ENCODE results near the gene ETAA1.

Gene ETAA1

DNA sequence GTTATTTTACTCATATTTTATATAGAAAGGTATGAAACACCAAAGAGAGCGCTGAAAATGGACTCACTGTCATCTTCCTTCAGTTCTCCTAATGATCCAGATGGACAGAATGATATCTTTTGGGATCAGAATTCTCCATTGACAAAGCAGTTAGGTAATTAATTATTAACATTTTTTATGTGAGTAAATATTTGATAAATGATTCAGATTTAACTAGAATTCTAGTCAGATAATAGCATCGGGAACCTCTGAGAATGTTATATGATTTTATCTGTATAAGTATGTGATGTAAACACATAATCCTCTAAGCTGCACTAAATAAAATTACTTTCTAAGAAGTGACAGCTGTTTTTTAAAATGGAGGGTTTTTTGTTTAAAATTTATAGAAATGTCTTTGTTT lies 2.0 kb downstream of the ETAA1 start:
- TF ChIP-seq, protein P1, sequence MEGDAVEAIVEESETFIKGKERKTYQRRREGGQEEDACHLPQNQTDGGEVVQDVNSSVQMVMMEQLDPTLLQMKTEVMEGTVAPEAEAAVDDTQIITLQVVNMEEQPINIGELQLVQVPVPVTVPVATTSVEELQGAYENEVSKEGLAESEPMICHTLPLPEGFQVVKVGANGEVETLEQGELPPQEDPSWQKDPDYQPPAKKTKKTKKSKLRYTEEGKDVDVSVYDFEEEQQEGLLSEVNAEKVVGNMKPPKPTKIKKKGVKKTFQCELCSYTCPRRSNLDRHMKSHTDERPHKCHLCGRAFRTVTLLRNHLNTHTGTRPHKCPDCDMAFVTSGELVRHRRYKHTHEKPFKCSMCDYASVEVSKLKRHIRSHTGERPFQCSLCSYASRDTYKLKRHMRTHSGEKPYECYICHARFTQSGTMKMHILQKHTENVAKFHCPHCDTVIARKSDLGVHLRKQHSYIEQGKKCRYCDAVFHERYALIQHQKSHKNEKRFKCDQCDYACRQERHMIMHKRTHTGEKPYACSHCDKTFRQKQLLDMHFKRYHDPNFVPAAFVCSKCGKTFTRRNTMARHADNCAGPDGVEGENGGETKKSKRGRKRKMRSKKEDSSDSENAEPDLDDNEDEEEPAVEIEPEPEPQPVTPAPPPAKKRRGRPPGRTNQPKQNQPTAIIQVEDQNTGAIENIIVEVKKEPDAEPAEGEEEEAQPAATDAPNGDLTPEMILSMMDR (IDR thresholded peaks at IDR 0.05; ENCODE audit: extremely low read depth, insufficient read depth, missing control alignments) = no peak
- no peak for DNase-seq (ENCODE audit: low spot score)

DNA sequence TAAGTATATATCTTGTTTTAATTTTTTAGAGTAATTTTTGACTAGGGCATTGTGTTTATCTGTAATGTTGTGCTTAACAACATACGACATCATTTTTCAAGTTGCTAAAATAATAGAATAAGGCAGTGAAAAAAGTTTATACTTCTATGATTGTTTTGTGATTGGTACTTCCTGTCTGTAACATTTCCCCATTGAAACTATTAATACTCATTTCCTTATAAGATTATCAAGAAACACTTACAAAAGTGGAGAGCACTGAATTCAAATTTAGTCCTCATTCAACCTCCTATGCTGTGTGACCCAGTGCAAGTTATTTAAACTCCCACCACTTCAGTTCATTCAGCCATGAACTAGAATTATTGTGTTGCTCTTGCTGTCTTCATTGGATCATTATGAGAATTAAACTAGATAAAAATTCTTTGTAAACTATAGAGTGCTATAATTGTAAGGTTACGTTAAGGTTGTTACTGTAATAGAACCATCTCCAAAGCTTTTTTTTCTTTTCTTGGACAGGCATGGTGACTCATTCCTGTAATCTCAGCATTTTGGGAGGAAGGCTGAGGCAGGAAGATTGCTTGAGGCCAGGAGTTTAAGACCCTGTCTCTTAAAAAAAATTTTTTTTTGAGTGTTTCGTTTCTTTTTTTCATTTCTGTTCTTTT lies 2.8 kb downstream of the ETAA1 start:
- TF ChIP-seq, protein P1 (IDR thresholded peaks at IDR 0.05; ENCODE audit: extremely low read depth, insufficient read depth, missing control alignments) = no peak
- no peak for DNase-seq (ENCODE audit: low spot score)
- in situ Hi-C loops (cut with MboI; ENCODE audit: low pct_unique_long_range_greater_than_20kb, low sequenced_read_pairs, unreplicated experiment) = no loop called here

More for the DNA sequence above, 2.0 kb downstream of the ETAA1 start:
- in situ Hi-C loops (cut with MboI; ENCODE audit: low pct_unique_long_range_greater_than_20kb, low sequenced_read_pairs, unreplicated experiment) = no loop called here

DNA sequence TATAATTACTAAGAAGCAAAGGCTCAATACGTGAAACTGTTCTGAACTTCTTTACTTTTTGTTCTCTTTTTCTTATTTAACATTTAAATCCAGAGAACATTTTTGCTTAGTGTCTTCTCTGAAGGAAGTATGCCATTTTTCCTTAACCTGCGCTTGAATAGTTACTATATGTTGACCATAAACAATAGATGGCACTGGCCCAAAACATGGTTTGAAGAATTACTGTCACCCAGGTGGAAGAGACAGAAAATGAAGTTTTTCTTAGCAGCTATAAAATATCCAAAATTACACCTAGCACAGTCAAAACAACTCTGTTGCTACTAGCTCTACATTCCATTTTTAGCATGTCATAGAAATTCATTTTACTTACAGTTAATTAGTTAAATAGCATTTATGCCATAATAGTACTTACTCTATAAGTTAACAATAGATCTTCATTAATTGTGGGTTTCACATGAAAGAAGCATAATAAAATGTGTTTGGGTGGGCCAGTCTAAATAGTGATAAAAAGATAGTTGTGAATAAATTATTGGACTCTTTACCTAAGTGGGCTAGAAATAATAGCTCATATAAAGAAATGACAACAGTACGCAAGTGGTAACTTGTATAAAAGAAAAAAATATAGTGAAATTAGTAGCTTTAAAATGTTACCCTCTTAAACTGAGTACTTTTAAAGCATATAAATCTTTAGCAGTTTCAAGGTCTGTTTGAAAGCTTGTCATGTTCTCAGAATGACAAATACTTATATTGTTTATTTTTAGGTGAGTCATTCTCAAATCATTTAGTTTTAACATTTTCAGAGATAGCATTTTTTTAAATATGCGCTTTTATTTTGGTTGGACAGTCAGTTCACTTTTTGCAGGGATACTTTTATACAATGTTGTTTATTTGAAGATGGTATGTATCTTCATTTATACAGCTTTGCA lies 3.7 kb downstream of the ETAA1 start:
- DNase-seq (ENCODE audit: low spot score) = no peak
- in situ Hi-C loops (cut with MboI; ENCODE audit: low pct_unique_long_range_greater_than_20kb, low sequenced_read_pairs, unreplicated experiment) = no loop called here
- TF ChIP-seq, protein P1 (IDR thresholded peaks at IDR 0.05; ENCODE audit: extremely low read depth, insufficient read depth, missing control alignments) = no peak

DNA sequence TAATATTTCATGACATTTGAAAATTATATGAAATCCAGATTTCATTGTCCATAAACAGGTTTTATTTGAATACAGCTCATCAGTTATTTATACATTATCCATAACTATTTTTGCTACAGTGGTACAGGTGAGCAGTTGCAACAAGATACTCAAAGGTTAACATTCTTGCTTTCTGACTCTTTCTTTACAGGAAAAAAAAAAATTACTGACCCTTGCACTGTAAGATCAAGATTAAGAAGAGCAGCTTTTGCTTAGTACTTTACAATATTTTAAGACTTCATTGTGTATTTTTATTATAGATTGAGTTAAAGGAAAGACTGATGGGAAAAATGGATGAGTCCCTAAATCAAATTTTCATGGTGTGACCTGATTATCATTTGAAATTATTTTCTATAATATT lies 11.2 kb downstream of the ETAA1 start:
- in situ Hi-C loops (cut with MboI; ENCODE audit: low pct_unique_long_range_greater_than_20kb, low sequenced_read_pairs, unreplicated experiment) = no loop called here
- DNase-seq (ENCODE audit: low spot score) = no peak
- TF ChIP-seq, protein P1 (IDR thresholded peaks at IDR 0.05; ENCODE audit: extremely low read depth, insufficient read depth, missing control alignments) = no peak

GRCh38 chr2:67412424-67412823 lies 15.3 kb downstream of the ETAA1 start:
- no peak for DNase-seq (ENCODE audit: low spot score)
- in situ Hi-C loops (cut with MboI; ENCODE audit: low pct_unique_long_range_greater_than_20kb, low sequenced_read_pairs, unreplicated experiment) = no loop called here
- TF ChIP-seq, protein P1 (IDR thresholded peaks at IDR 0.05; ENCODE audit: extremely low read depth, insufficient read depth, missing control alignments) = no peak

DNA sequence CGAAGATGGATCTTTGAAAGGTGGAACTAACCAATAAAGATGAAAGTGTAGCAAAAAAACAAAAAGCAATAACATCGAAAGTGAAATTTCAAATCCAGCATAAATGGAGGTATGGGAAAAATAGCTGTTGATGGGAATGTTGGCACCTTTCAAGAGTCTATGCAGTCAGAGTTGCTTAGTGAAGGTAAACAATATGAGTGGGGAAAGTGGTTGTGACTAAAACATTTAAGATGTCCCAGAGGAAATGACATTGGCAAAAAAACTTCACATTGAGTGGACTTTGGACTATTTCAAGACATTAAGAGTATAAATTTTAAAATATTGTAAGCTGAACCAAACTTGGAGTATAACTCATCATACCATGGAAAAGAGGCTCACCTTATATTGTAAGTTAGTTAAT lies 17.7 kb downstream of the ETAA1 start:
- in situ Hi-C loops (cut with MboI; ENCODE audit: low pct_unique_long_range_greater_than_20kb, low sequenced_read_pairs, unreplicated experiment) = no loop called here
- DNase-seq (ENCODE audit: low spot score) = no peak
- TF ChIP-seq, protein P1 (IDR thresholded peaks at IDR 0.05; ENCODE audit: extremely low read depth, insufficient read depth, missing control alignments) = no peak

Data from GM13977 (cell line).